ENCODE results near the gene MICU1. TPM values are rescaled to one million over a fixed set of nuclear protein-coding genes. Genes with fewer than 3 reads are reported as not detected.

MICU1 gene
- total and polyA plus RNA-seq, 2 donors (not counting 3 experiments of a cell fraction or from before 2014, with no cell fraction given): 27.5 to 48.0 TPM

DNA sequence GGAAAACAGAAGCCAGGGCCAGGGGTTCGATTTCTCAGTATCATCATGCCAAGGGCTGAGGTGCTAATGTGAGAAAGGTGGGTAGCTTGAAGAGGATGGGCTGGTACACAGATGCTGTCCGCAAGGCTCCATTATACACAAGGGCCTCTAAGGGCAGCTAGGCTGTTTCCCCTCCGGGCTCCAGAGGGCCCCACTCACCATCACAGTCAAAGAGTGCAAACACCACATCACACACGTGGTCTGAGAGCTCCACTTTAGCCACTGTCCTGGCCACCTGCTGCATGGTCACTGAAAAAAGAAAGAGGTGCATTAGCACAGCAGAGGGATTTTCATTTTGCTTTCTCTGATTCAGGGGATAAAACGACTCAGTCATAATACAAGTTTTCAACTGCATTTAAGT lies 250.3 kb downstream of the MICU1 start:
- FAIRE-seq (peak; percentile 40), DNase-seq (ENCODE audit: low read depth, low spot score) (no peak)
- CTCF ChIA-PET: interaction anchor here (0.6 to 4.9 kb wide), 8 partner anchors 9 to 686 kb away, joined by 3 to 31 read pairs (median 5); no protein-coding TSS in a partner anchor

DNA sequence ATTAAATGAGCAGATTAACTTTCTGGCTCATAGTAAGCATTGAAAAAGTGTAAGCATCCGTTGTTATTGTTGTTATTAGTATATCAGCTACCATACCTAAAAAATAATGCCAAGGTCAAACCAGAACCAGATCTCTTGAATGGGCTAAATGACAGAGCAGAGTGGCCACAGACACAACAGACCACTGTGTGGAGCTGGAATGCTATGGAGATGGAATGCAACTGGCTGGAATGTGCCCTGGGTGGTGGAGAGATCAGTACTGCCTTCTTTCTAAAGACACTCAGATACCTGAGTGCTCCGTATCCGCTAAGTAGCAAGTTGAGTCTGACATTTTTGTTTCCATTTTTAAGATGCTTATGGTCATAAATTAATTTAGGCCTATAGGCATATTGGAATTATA lies 250.7 kb downstream of the MICU1 start:
- POLR2A ChIA-PET: no interaction called here
- H3K4me2 ChIP-seq (ENCODE audit: insufficient read depth, low read length): no peak overlapping the region
- no peak for FAIRE-seq
- no peaks in the 10 kb centered on the region for H3K9me3 ChIP-seq (replicated peaks; ENCODE audit: control insufficient read depth, insufficient read depth, low read length)
- intact Hi-C loops (cut with micrococcal nuclease): no loop called here
- BruUV-seq (replicated peaks): no TSS peak
- dilution Hi-C loops (cut with MboI; ENCODE audit: extremely low pct_ligation_motif_present, low sequenced_read_pairs): no loop called here
- CTCF ChIA-PET: interaction anchor here (0.6 to 4.9 kb wide), 9 partner anchors 10 to 686 kb away, joined by 3 to 31 read pairs (median 4); no protein-coding TSS in a partner anchor
- H3K9me1 ChIP-seq (replicated peaks; ENCODE audit: control insufficient read depth, extremely low read depth, insufficient read depth, low read length): no peaks in the 10 kb centered on the region
- TF ChIP-seq MYC (IDR thresholded peaks at IDR 0.05; ENCODE audit: low read depth, low read length): no peak
- TF ChIP-seq EZH2 (IDR thresholded peaks at IDR 0.05; ENCODE audit: borderline replicate concordance, low read depth, low read length, severe bottlenecking): no peak
- TF ChIP-seq JUN (IDR thresholded peaks at IDR 0.05; ENCODE audit: borderline replicate concordance, insufficient read depth, insufficient read length, low read depth): no peak
- TF ChIP-seq POLR2AphosphoS5 (IDR thresholded peaks at IDR 0.05; ENCODE audit: insufficient read depth, low read depth, low read length): no peak
- TF ChIP-seq FOS (IDR thresholded peaks at IDR 0.05; ENCODE audit: borderline replicate concordance, insufficient read depth, low read length): no peak
- TF ChIP-seq, protein P1, sequence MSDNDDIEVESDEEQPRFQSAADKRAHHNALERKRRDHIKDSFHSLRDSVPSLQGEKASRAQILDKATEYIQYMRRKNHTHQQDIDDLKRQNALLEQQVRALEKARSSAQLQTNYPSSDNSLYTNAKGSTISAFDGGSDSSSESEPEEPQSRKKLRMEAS (IDR thresholded peaks at IDR 0.05; ENCODE audit: insufficient read depth, insufficient read length): no peak
- TF ChIP-seq GATA2 (IDR thresholded peaks at IDR 0.05; ENCODE audit: insufficient read depth, insufficient read length, low read depth, low read length): no peak
- TF ChIP-seq, protein P2, sequence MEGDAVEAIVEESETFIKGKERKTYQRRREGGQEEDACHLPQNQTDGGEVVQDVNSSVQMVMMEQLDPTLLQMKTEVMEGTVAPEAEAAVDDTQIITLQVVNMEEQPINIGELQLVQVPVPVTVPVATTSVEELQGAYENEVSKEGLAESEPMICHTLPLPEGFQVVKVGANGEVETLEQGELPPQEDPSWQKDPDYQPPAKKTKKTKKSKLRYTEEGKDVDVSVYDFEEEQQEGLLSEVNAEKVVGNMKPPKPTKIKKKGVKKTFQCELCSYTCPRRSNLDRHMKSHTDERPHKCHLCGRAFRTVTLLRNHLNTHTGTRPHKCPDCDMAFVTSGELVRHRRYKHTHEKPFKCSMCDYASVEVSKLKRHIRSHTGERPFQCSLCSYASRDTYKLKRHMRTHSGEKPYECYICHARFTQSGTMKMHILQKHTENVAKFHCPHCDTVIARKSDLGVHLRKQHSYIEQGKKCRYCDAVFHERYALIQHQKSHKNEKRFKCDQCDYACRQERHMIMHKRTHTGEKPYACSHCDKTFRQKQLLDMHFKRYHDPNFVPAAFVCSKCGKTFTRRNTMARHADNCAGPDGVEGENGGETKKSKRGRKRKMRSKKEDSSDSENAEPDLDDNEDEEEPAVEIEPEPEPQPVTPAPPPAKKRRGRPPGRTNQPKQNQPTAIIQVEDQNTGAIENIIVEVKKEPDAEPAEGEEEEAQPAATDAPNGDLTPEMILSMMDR (IDR thresholded peaks at IDR 0.05; ENCODE audit: extremely low read depth in 1 of 2, insufficient read depth in 1 of 2, low read depth in 1 of 2, low read length in 2 of 2): no peak
- no peak for TF ChIP-seq POLR2A (IDR thresholded peaks at IDR 0.05; ENCODE audit: low read depth, low read length)
- H3K27me3 ChIP-seq (ENCODE audit: control insufficient read depth in 2 of 2, insufficient read depth in 2 of 2, low read length in 2 of 2): no peaks in the 10 kb centered on the region
- no peaks in the 10 kb centered on the region for H3K79me2 ChIP-seq (ENCODE audit: control insufficient read depth, insufficient read depth, low read length)
- no peak overlapping the region for H3K27ac ChIP-seq (ENCODE audit: insufficient read depth, low read depth, low read length)
- H3K36me3 ChIP-seq (ENCODE audit: control insufficient read depth in 2 of 2, extremely low read depth in 1 of 2, insufficient read depth in 2 of 2, low read length in 2 of 2): no peaks in the 10 kb centered on the region
- H2AFZ ChIP-seq (ENCODE audit: low read depth, low read length): no peak overlapping the region
- no peak overlapping the region for H3K9ac ChIP-seq (replicated peaks; ENCODE audit: extremely low read depth, insufficient read depth, low read length)
- no peak for DNase-seq (ENCODE audit: low read depth, low spot score)
- no peaks in the 10 kb centered on the region for H3K4me1 ChIP-seq (ENCODE audit: control insufficient read depth, extremely low read depth, insufficient read depth, low read length)
- no peak overlapping the region for H3K4me3 ChIP-seq (replicated peaks in 1 of 3; ENCODE audit: insufficient read depth in 1 of 3, low read depth in 1 of 3, low read length in 3 of 3)
- H4K20me1 ChIP-seq (replicated peaks; ENCODE audit: control insufficient read depth, extremely low read depth, insufficient read depth, low read length): no peaks in the 10 kb centered on the region

More for the DNA sequence above, 250.3 kb downstream of the MICU1 start:
- H4K20me1 ChIP-seq (replicated peaks; ENCODE audit: control insufficient read depth, extremely low read depth, insufficient read depth, low read length): no peaks in the 10 kb centered on the region
- H3K27ac ChIP-seq (ENCODE audit: insufficient read depth, low read depth, low read length): no peak overlapping the region
- BruUV-seq (replicated peaks): no TSS peak
- POLR2A ChIA-PET: no interaction called here
- H3K4me3 ChIP-seq (replicated peaks in 1 of 3; ENCODE audit: insufficient read depth in 1 of 3, low read depth in 1 of 3, low read length in 3 of 3): no peak overlapping the region
- intact Hi-C loops (cut with micrococcal nuclease) (no loop called here), dilution Hi-C loops (cut with MboI; ENCODE audit: extremely low pct_ligation_motif_present, low sequenced_read_pairs) (no loop called here)
- no peaks in the 10 kb centered on the region for H3K9me1 ChIP-seq (replicated peaks; ENCODE audit: control insufficient read depth, extremely low read depth, insufficient read depth, low read length)
- no peak overlapping the region for H3K4me2 ChIP-seq (ENCODE audit: insufficient read depth, low read length)
- H3K4me1 ChIP-seq (ENCODE audit: control insufficient read depth, extremely low read depth, insufficient read depth, low read length): no peaks in the 10 kb centered on the region
- no peaks in the 10 kb centered on the region for H3K79me2 ChIP-seq (ENCODE audit: control insufficient read depth, insufficient read depth, low read length)
- H2AFZ ChIP-seq (ENCODE audit: low read depth, low read length): no peak overlapping the region
- TF ChIP-seq, protein P2 (IDR thresholded peaks at IDR 0.05; ENCODE audit: extremely low read depth in 1 of 2, insufficient read depth in 1 of 2, low read depth in 1 of 2, low read length in 2 of 2): peak in 1 of 2 donors; percentile 12
- TF ChIP-seq GATA2 (IDR thresholded peaks at IDR 0.05; ENCODE audit: insufficient read depth, insufficient read length, low read depth, low read length) (no peak), JUN (IDR thresholded peaks at IDR 0.05; ENCODE audit: borderline replicate concordance, insufficient read depth, insufficient read length, low read depth) (no peak)
- H3K9ac ChIP-seq (replicated peaks; ENCODE audit: extremely low read depth, insufficient read depth, low read length): no peak overlapping the region
- H3K27me3 ChIP-seq (ENCODE audit: control insufficient read depth in 2 of 2, insufficient read depth in 2 of 2, low read length in 2 of 2): no peaks in the 10 kb centered on the region
- H3K9me3 ChIP-seq (replicated peaks; ENCODE audit: control insufficient read depth, insufficient read depth, low read length): no peaks in the 10 kb centered on the region
- no peaks in the 10 kb centered on the region for H3K36me3 ChIP-seq (ENCODE audit: control insufficient read depth in 2 of 2, extremely low read depth in 1 of 2, insufficient read depth in 2 of 2, low read length in 2 of 2)

Data from endothelial cell of umbilical vein (primary cell).